Neural progenitor cell (in vitro differentiated cells): ENCODE results near the gene SH3TC1. TPM values are rescaled to one million over a fixed set of nuclear protein-coding genes. Genes with fewer than 3 reads are reported as not detected.

Experiments
- DNase-seq: peaks from one replicate; pipeline ENCODE4 v3.0.0-alpha.2; 2016; ENCODE audit warnings: low spot score
- H2AFZ ChIP-seq: fragments of 200-600 bp; sonication (generic); replicated peaks from 2 replicates; pipeline ENCODE4 v1.6.1; 2016; ENCODE audit warnings: antibody characterized with exemption
- H3F3A ChIP-seq: fragments of 200-600 bp; sonication (generic); 2 replicates; pipeline ENCODE4 v1.6.1; 2016; ENCODE audit warnings: antibody characterized with exemption, low read depth
- H3K27ac ChIP-seq: fragments of 200-600 bp; sonication (generic); 2 replicates; pipeline ENCODE4 v1.5.1; 2016; ENCODE audit warnings: mild to moderate bottlenecking
- H3K27me3 ChIP-seq: fragments of 200-600 bp; sonication (generic); 2 replicates; pipeline ENCODE4 v1.6.1; 2016; ENCODE audit warnings: mild to moderate bottlenecking, moderate library complexity
- H3K36me3 ChIP-seq: fragments of 200-600 bp; sonication (generic); 2 replicates; pipeline ENCODE4 v1.5.1; 2016
- H3K4me1 ChIP-seq: fragments of 200-600 bp; sonication (generic); 2 replicates; pipeline ENCODE4 v1.6.1; 2016; ENCODE audit warnings: mixed run types
- H3K4me2 ChIP-seq: fragments of 200-600 bp; sonication (generic); 2 replicates; pipeline ENCODE4 v1.6.1; 2016
- H3K4me3 ChIP-seq: fragments of 200-600 bp; sonication (generic); 2 replicates; pipeline ENCODE4 v1.5.1; 2016
- H3K79me2 ChIP-seq: fragments of 200-600 bp; sonication (generic); 2 replicates; pipeline ENCODE4 v1.6.1; 2016; ENCODE audit warnings: low read depth
- H3K9ac ChIP-seq: fragments of 200-600 bp; sonication (generic); 2 replicates; pipeline ENCODE4 v1.6.1; 2016
- H3K9me3 ChIP-seq: fragments of 200-600 bp; sonication (generic); 2 replicates; pipeline ENCODE4 v1.5.1; 2016; ENCODE audit warnings: low read depth
- H4K20me1 ChIP-seq: fragments of 200-600 bp; sonication (generic); 2 replicates; pipeline ENCODE4 v1.6.1; 2016; ENCODE audit warnings: low read depth
- H3K27ac Mint-ChIP-seq: 3 replicates; pipeline ENCODE4 v1.8.0; 2021; ENCODE audit warnings: mixed read lengths
- H3K27me3 Mint-ChIP-seq: 2 replicates; pipeline ENCODE4 v1.8.0; 2022; ENCODE audit warnings: low read depth, mild to moderate bottlenecking, inconsistent platforms, moderate library complexity, mixed read lengths; ENCODE audit not compliant: insufficient read depth
- H3K36me3 Mint-ChIP-seq: 3 replicates; pipeline ENCODE4 v1.8.0; 2021; ENCODE audit warnings: mixed read lengths
- H3K4me1 Mint-ChIP-seq: 3 replicates; pipeline ENCODE4 v1.8.0; 2021; ENCODE audit warnings: mixed read lengths
- H3K4me3 Mint-ChIP-seq: 3 replicates; pipeline ENCODE4 v1.8.0; 2021; ENCODE audit warnings: mild to moderate bottlenecking, moderate library complexity, mixed read lengths
- H3K9me3 Mint-ChIP-seq: 3 replicates; pipeline ENCODE4 v1.8.0; 2020; ENCODE audit warnings: mixed read lengths
- CTCF ChIP-seq: fragments of 200-600 bp; sonication (generic); IDR thresholded peaks from 2 replicates; pipeline ENCODE4 v1.5.1; 2017; ENCODE audit warnings: antibody characterized with exemption, mild to moderate bottlenecking
- EZH2 ChIP-seq: fragments of 200-600 bp; sonication (generic); IDR thresholded peaks from 2 replicates; pipeline ENCODE4 v1.6.1; 2017; ENCODE audit warnings: antibody characterized with exemption, mild to moderate bottlenecking, moderate library complexity
- EZH2phosphoT487 ChIP-seq: fragments of 200-600 bp; sonication (generic); IDR thresholded peaks from 2 replicates; pipeline ENCODE4 v1.6.1; 2017; ENCODE audit warnings: antibody characterized with exemption
- total RNA-seq: library from RNA; depleted of rRNA; stranded (reverse); fragments of >200 nt; gene quantifications from 2 replicates; pipeline ENCODE4 v1.2.3, GENCODE V29; 2015; ENCODE audit warnings: low replicate concordance

Gene SH3TC1
- total RNA-seq, 1 donor from 2014 or later: 0.22 TPM

- no peak overlapping the region for H3K4me2 ChIP-seq
- H3K79me2 ChIP-seq: no peaks in the 10 kb centered on the region
- Mint-ChIP-seq H3K27ac (no peak overlapping the region), H3K9me3 (no peaks in the 10 kb centered on the region), H3K4me1 (peaks cover 32% of the 10 kb centered on the region), H3K27me3 (peaks cover 10% of the 10 kb centered on the region), H3K36me3 (no peaks in the 10 kb centered on the region), H3K4me3 (no peak overlapping the region)
- TF ChIP-seq EZH2 (no peak), EZH2phosphoT487 (no peak), CTCF (no peak)
- no peaks in the 10 kb centered on the region for H4K20me1 ChIP-seq
- no peaks in the 10 kb centered on the region for H3K9me3 ChIP-seq
- H3K9ac ChIP-seq: no peak overlapping the region
- H3F3A ChIP-seq: no peaks in the 10 kb centered on the region
- H3K27me3 ChIP-seq: no peaks in the 10 kb centered on the region
- no peak for DNase-seq
- peaks cover 14% of the 10 kb centered on the region for H3K4me1 ChIP-seq
- no peak overlapping the region for H3K27ac ChIP-seq
- H3K36me3 ChIP-seq: no peaks in the 10 kb centered on the region
- no peak overlapping the region for H2AFZ ChIP-seq
- H3K4me3 ChIP-seq: no peak overlapping the region
These were observed 28.8 kb downstream of the SH3TC1 start for GRCh38 chr4:8227771-8228318.

GRCh38 chr4:8228319-8229250, 29.5 kb downstream of the SH3TC1 start:
- Histone ChIP-seq H3K27ac (no peak overlapping the region), H4K20me1 (no peaks in the 10 kb centered on the region), H3K27me3 (no peaks in the 10 kb centered on the region), H3K36me3 (no peaks in the 10 kb centered on the region), H2AFZ (no peak overlapping the region), H3K9me3 (no peaks in the 10 kb centered on the region), H3K4me2 (no peak overlapping the region), H3K9ac (no peak overlapping the region), H3F3A (no peaks in the 10 kb centered on the region), H3K4me3 (no peak overlapping the region), H3K79me2 (no peaks in the 10 kb centered on the region), H3K4me1 (peaks cover 14% of the 10 kb centered on the region)
- Mint-ChIP-seq H3K27ac (peak overlapping the region; percentile 79), H3K4me3 (no peak overlapping the region), H3K36me3 (no peaks in the 10 kb centered on the region), H3K4me1 (peaks cover 32% of the 10 kb centered on the region), H3K27me3 (peaks cover 7% of the 10 kb centered on the region), H3K9me3 (no peaks in the 10 kb centered on the region)
- DNase-seq: peak; percentile 23
- TF ChIP-seq EZH2: no peak
- no peak for TF ChIP-seq CTCF
- no peak for TF ChIP-seq EZH2phosphoT487

DNA sequence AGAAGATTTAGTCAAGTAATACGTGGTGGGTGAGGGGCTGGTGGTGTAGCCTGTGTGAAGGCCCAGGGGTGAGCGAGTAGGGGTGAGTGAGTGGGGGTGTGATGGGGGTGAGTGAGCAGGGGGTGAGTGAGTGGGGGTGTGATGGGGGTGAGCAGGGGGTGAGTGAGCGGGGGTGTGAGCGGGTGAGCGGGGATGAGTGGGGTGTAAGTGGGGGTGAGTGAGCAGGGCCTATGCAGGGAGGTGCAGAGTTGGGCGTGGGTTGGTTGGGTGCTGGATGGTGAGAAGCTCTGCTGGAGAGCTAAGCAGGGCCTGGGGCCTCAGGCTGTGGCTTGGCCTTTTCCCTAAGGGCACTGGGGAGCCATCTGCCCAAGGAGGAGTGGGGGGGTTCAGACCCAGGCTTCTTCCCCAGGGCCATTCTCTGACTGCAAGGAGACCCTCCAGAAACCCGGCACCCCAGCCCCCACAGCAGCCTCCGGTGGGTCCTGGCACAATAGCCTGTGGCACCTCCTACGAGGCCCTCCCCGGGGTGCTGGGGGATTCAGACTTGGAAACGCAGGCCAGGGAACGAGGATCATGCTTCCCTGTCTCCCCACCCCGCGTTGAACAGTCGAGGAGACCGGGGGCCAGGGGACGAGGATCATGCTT, 30.4 kb downstream of the SH3TC1 start:
- Mint-ChIP-seq H3K36me3 (no peaks in the 10 kb centered on the region), H3K9me3 (no peaks in the 10 kb centered on the region), H3K4me3 (no peak overlapping the region), H3K27me3 (peaks cover 7% of the 10 kb centered on the region), H3K4me1 (peaks cover 29% of the 10 kb centered on the region), H3K27ac (no peak overlapping the region)
- no peaks in the 10 kb centered on the region for H3K9me3 ChIP-seq
- no peaks in the 10 kb centered on the region for H3K27me3 ChIP-seq
- no peak overlapping the region for H3K9ac ChIP-seq
- no peaks in the 10 kb centered on the region for H4K20me1 ChIP-seq
- H3F3A ChIP-seq: no peaks in the 10 kb centered on the region
- H3K27ac ChIP-seq: no peak overlapping the region
- no peaks in the 10 kb centered on the region for H3K79me2 ChIP-seq
- no peak for DNase-seq
- peaks cover 14% of the 10 kb centered on the region for H3K4me1 ChIP-seq
- H2AFZ ChIP-seq: no peak overlapping the region
- H3K4me2 ChIP-seq: no peak overlapping the region
- TF ChIP-seq EZH2: no peak
- no peak for TF ChIP-seq EZH2phosphoT487
- TF ChIP-seq CTCF: no peak
- no peaks in the 10 kb centered on the region for H3K36me3 ChIP-seq
- H3K4me3 ChIP-seq: no peak overlapping the region
